Ascending aorta (tissue), 2 donors: Measurements from ENCODE around the gene UQCRC1. TPM values are rescaled to one million over a fixed set of nuclear protein-coding genes. Genes with fewer than 3 reads are reported as not detected.
A peak's percentile ranks its signal among the peaks of the same experiment; 100 is the strongest.

Experiments used
- DNase-seq, 2 donors: peaks; one replicate each; pipeline ENCODE4 v3.0.0-alpha.2; 2019; ENCODE audit warnings: low spot score in 2 of 2
- H3K27ac ChIP-seq, 2 donors: fragments of 200-600 bp; sonication (generic); one replicate each; pipeline ENCODE4 v1.5.1; 2016 to 2017; ENCODE audit warnings: mild to moderate bottlenecking in 1 of 2
- H3K27me3 ChIP-seq: fragments of 200-600 bp; sonication (generic); one replicate; pipeline ENCODE4 v1.5.1; 2017
- H3K36me3 ChIP-seq, 2 donors: fragments of 200-600 bp; sonication (generic); one replicate each; pipeline ENCODE4 v1.5.1; 2016
- H3K4me1 ChIP-seq, 2 donors: fragments of 200-600 bp; sonication (generic); one replicate each; pipeline ENCODE4 v1.5.1; 2016 to 2017; ENCODE audit warnings: mild to moderate bottlenecking in 1 of 2
- H3K4me3 ChIP-seq, 2 donors: fragments of 200-600 bp; sonication (generic); one replicate each; pipeline ENCODE4 v1.5.1; 2016 to 2017; ENCODE audit warnings: mild to moderate bottlenecking in 1 of 2
- H3K9me3 ChIP-seq, 2 donors: fragments of 200-600 bp; sonication (generic); one replicate each; pipeline ENCODE4 v1.5.1; 2016
- CTCF ChIP-seq, 3 experiments: fragments of 200-600 bp in 2 of 3; fragments of 450-650 bp in 1 of 3; sonication (generic) in 2 of 3; IDR thresholded peaks; one replicate each; pipeline ENCODE4 v1.5.1; 2016 to 2019; ENCODE audit warnings: antibody characterized with exemption in 3 of 3, mild to moderate bottlenecking in 1 of 3, moderate library complexity in 1 of 3
- intact Hi-C: fragments of 100-400 bp; cut with DNase I; formaldehyde crosslinking; loops from one replicate; pipeline ENCODE4 v1.15.1; 2023
- total RNA-seq: library from RNA; depleted of rRNA; stranded (reverse); fragments of >200 nt; gene quantifications from one replicate; pipeline ENCODE4 v1.1.0, GENCODE V29; 2016

Gene UQCRC1
- total RNA-seq, 1 donor from 2014 or later = 193 TPM

DNA sequence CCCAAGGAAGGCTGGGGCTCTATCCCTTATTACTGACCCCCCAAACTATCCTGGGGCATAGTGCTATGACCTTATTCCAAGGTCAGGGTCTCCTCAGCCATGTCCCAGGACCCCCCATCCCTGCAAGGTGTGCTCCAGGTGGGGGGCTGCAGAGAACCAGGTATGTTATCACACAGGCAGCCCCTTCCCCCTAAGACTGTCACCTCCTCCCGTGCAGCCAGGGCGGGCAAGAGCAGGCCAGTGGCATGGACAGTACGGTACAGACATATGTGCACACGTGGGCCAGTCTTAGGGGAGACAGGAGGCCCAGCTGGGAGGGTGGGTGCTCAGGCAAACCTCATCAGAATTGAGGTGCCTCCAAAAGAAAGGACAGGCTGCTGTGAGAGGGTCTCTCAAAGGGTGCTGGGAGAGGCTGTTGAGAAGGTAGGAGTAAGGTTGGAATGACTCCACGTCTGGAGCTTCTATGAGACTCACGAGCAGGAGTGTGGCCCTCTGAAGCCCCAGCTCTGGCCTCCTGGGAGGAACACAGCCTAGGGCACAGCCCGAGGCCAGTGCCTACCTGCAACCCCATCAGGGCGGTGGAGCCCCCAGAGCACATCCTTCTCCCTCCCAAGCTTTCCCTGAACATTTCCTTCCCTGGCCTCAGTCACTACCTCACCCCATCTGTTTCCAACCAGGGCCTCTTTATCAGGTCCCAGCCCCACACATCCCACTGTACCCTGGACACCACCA is 12.6 kb downstream of the UQCRC1 start:
- H3K27me3 ChIP-seq = no peaks in the 10 kb centered on the region
- H3K4me1 ChIP-seq = peaks cover 24 to 50% of the 10 kb centered on the region in 2 donors
- H3K27ac ChIP-seq = peak overlapping the region; percentile 94 to 95
- H3K36me3 ChIP-seq = peaks cover 28 to 37% of the 10 kb centered on the region in 2 donors
- intact Hi-C loops = loop anchor here (5.0 kb wide), 1 partner anchor 40 kb away; the partner anchor contains the start of gene SLC26A6
- no peak for DNase-seq
- no peak overlapping the region for H3K4me3 ChIP-seq
- no peaks in the 10 kb centered on the region for H3K9me3 ChIP-seq
- no peak for TF ChIP-seq CTCF (IDR thresholded peaks at IDR 0.05)

- no peak for TF ChIP-seq CTCF (IDR thresholded peaks at IDR 0.05)
- H3K9me3 ChIP-seq = no peaks in the 10 kb centered on the region
- H3K4me3 ChIP-seq = no peak overlapping the region
- no peak for DNase-seq
- H3K27ac ChIP-seq = peak overlapping the region; percentile 94 to 95
- peaks cover 21 to 30% of the 10 kb centered on the region in 2 donors for H3K36me3 ChIP-seq
- intact Hi-C loops = loop anchor here (5.0 kb wide), 1 partner anchor 41 kb away; the partner anchor contains the start of gene SLC26A6
- H3K4me1 ChIP-seq = peaks cover 24 to 50% of the 10 kb centered on the region in 2 donors
- no peaks in the 10 kb centered on the region for H3K27me3 ChIP-seq
Measured at GRCh38 chr3:48596157-48596556, 13.3 kb downstream of the UQCRC1 start.

GRCh38 chr3:48595526-48596121 is 13.8 kb downstream of the UQCRC1 start:
- peak overlapping the region; percentile 44 to 73 for H3K4me3 ChIP-seq
- intact Hi-C loops = loop anchor here (1.0 to 5.0 kb wide), 3 partner anchors 23 to 42 kb away; partner anchors contain the start of gene SLC26A6
- H3K27me3 ChIP-seq = no peaks in the 10 kb centered on the region
- peaks cover 24 to 50% of the 10 kb centered on the region in 2 donors for H3K4me1 ChIP-seq
- no peaks in the 10 kb centered on the region for H3K9me3 ChIP-seq
- TF ChIP-seq CTCF (IDR thresholded peaks at IDR 0.05) = no peak
- peak overlapping the region; percentile 94 to 95 for H3K27ac ChIP-seq
- H3K36me3 ChIP-seq = peaks cover 16 to 25% of the 10 kb centered on the region in 2 donors
- DNase-seq = peak; percentile 66 to 91

DNA sequence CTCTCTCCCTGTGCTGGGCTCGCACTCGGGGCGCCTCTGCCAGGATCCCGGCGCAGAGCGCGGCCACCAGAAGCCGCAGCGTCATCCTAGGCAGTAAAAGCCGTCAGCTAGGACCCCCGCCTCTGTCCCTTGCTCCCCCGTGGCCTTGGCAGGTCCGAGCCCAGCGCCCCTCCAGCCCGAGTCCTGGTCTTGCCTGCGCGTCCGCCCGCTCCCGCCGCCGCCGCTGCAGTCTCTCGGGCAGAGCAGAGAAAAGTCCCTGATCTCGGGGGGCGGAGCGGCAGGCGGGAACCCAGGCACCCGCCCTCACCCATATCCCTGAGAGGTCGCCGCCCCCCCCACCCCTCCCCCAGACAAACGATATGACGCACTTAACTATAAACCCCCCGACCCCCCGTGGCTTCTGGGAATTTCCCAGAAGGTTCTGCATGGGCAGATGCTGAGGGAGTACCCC is 14.3 kb downstream of the UQCRC1 start, which contains the start of gene COL7A1:
COL7A1 (minus strand) TSS at position 255 of the 451 bp plus-strand sequence; CDS start at position 85, 170 bp downstream.
- intact Hi-C loops = loop anchor here (1.0 to 5.0 kb wide), 3 partner anchors 23 to 42 kb away; partner anchors contain the start of gene SLC26A6
- H3K36me3 ChIP-seq = peaks cover 11 to 20% of the 10 kb centered on the region in 2 donors
- peaks cover 24 to 45% of the 10 kb centered on the region in 2 donors for H3K4me1 ChIP-seq
- H3K27ac ChIP-seq = peak within 1 kb of the TSS; percentile 94 to 95
- TF ChIP-seq CTCF (IDR thresholded peaks at IDR 0.05) = no peak
- H3K27me3 ChIP-seq = no peaks in the 10 kb centered on the region
- no peak for DNase-seq
- peak within 1 kb of the TSS; percentile 44 to 73 for H3K4me3 ChIP-seq
- no peaks in the 10 kb centered on the region for H3K9me3 ChIP-seq

- intact Hi-C loops = loop anchor here (1.0 to 5.0 kb wide), 3 partner anchors 24 to 43 kb away; partner anchors contain the start of gene SLC26A6
- no peak for TF ChIP-seq CTCF (IDR thresholded peaks at IDR 0.05)
- Histone ChIP-seq H3K4me3 (peak overlapping the region; percentile 44 to 73), H3K27ac (peak overlapping the region in 1 of 2 donors; percentile 94), H3K9me3 (no peaks in the 10 kb centered on the region), H3K4me1 (peaks cover 18 to 39% of the 10 kb centered on the region in 2 donors), H3K36me3 (peaks cover 5 to 14% of the 10 kb centered on the region in 2 donors), H3K27me3 (no peaks in the 10 kb centered on the region)
- no peak for DNase-seq
Measured at GRCh38 chr3:48594417-48595049, 14.9 kb downstream of the UQCRC1 start.
